Loucy (cell line): ENCODE measurements around the gene CPEB2.
"Not testable (repeated sequence)": the region's sequence is repeated elsewhere in the genome, so short reads cannot be mapped to it uniquely, and the experiment has no call there.

Source experiments
- H2AFZ ChIP-seq: fragments of 200-600 bp; sonication (generic); 2 replicates; pipeline ENCODE4 v1.6.0; 2016; ENCODE audit warnings: antibody characterized with exemption, mild to moderate bottlenecking, low read length, moderate library complexity
- H3F3A ChIP-seq: fragments of 200-600 bp; 2 replicates; pipeline ENCODE4 v1.6.0; 2016; ENCODE audit warnings: antibody characterized with exemption, low read depth, mild to moderate bottlenecking
- H3K27me3 ChIP-seq: fragments of 200-600 bp; sonication (generic); 2 replicates; pipeline ENCODE4 v1.6.1; 2014; ENCODE audit warnings: low read length, mild to moderate bottlenecking; ENCODE audit not compliant: insufficient read depth, poor library complexity, severe bottlenecking
- H3K36me3 ChIP-seq: fragments of 200-600 bp; sonication (generic); 2 replicates; pipeline ENCODE4 v1.6.1; 2016; ENCODE audit warnings: low read length; ENCODE audit not compliant: insufficient read depth
- H3K4me1 ChIP-seq: fragments of 200-600 bp; sonication (generic); 2 replicates; pipeline ENCODE4 v1.5.1; 2014; ENCODE audit warnings: low read length, mild to moderate bottlenecking; ENCODE audit not compliant: insufficient read depth, poor library complexity, severe bottlenecking
- H3K4me2 ChIP-seq: fragments of 200-600 bp; sonication (generic); 2 replicates; pipeline ENCODE4 v1.6.0; 2014; ENCODE audit warnings: antibody characterized with exemption, low read length, low read depth, mild to moderate bottlenecking; ENCODE audit not compliant: poor library complexity, severe bottlenecking
- H3K4me3 ChIP-seq: fragments of 200-600 bp; sonication (generic); 2 replicates; pipeline ENCODE4 v1.5.1; 2014; ENCODE audit warnings: low read length, mild to moderate bottlenecking, mixed read lengths; ENCODE audit not compliant: poor library complexity, severe bottlenecking
- H3K79me2 ChIP-seq: fragments of 200-600 bp; sonication (generic); 2 replicates; pipeline ENCODE4 v1.6.1; 2014; ENCODE audit warnings: low read length; ENCODE audit not compliant: insufficient read depth
- H3K9ac ChIP-seq: fragments of 200-600 bp; sonication (generic); 2 replicates; pipeline ENCODE4 v1.6.0; 2014; ENCODE audit warnings: mild to moderate bottlenecking, low read depth, low read length, moderate library complexity; ENCODE audit not compliant: poor library complexity, severe bottlenecking
- H3K9me2 ChIP-seq: fragments of 200-600 bp; sonication (generic); replicated peaks from 2 replicates; pipeline ENCODE4 v1.6.1; 2016; ENCODE audit warnings: low read depth, low read length, mixed read lengths
- H3K9me3 ChIP-seq: fragments of 200-600 bp; sonication (generic); 2 replicates; pipeline ENCODE4 v1.6.1; 2014; ENCODE audit warnings: mild to moderate bottlenecking, antibody characterized with exemption, low read length, low read depth; ENCODE audit not compliant: insufficient read depth
- H4K20me1 ChIP-seq: fragments of 200-600 bp; sonication (generic); 2 replicates; pipeline ENCODE4 v1.6.0; 2014; ENCODE audit warnings: antibody characterized with exemption, low read length, mild to moderate bottlenecking; ENCODE audit not compliant: insufficient read depth, poor library complexity, severe bottlenecking
- EZH2phosphoT487 ChIP-seq: fragments of 200-600 bp; IDR thresholded peaks from 2 replicates; pipeline ENCODE4 v1.6.1; 2018; ENCODE audit warnings: antibody characterized with exemption, mild to moderate bottlenecking, moderate library complexity, borderline replicate concordance
- TF ChIP-seq, protein P1 (sequence below): fragments of 200-600 bp; sonication (generic); conservative IDR thresholded peaks from 2 replicates; pipeline ENCODE4 v1.5.1; 2014; ENCODE audit warnings: mild to moderate bottlenecking, antibody characterized with exemption, low read length

CPEB2 gene

GRCh38 chr4:15077969-15078368 is 75.7 kb downstream of the CPEB2 start:
- Histone ChIP-seq H2AFZ (no peak overlapping the region), H3K36me3 (no peaks in the 10 kb centered on the region), H3K4me2 (no peak overlapping the region), H3K4me3 (no peak overlapping the region), H3K9me3 (no peaks in the 10 kb centered on the region), H3K9ac (no peak overlapping the region), H3K27me3 (no peaks in the 10 kb centered on the region), H3F3A (no peaks in the 10 kb centered on the region), H3K79me2 (no peaks in the 10 kb centered on the region), H3K9me2 (no peaks in the 10 kb centered on the region), H4K20me1 (no peaks in the 10 kb centered on the region), H3K4me1 (no peaks in the 10 kb centered on the region)
- TF ChIP-seq, protein P1, sequence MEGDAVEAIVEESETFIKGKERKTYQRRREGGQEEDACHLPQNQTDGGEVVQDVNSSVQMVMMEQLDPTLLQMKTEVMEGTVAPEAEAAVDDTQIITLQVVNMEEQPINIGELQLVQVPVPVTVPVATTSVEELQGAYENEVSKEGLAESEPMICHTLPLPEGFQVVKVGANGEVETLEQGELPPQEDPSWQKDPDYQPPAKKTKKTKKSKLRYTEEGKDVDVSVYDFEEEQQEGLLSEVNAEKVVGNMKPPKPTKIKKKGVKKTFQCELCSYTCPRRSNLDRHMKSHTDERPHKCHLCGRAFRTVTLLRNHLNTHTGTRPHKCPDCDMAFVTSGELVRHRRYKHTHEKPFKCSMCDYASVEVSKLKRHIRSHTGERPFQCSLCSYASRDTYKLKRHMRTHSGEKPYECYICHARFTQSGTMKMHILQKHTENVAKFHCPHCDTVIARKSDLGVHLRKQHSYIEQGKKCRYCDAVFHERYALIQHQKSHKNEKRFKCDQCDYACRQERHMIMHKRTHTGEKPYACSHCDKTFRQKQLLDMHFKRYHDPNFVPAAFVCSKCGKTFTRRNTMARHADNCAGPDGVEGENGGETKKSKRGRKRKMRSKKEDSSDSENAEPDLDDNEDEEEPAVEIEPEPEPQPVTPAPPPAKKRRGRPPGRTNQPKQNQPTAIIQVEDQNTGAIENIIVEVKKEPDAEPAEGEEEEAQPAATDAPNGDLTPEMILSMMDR: no peak
- TF ChIP-seq EZH2phosphoT487: no peak

GRCh38 chr4:15078682-15079642 is 76.7 kb downstream of the CPEB2 start:
- H3K36me3 ChIP-seq: no peaks in the 10 kb centered on the region
- no peaks in the 10 kb centered on the region for H3K9me3 ChIP-seq
- no peak overlapping the region for H3K9ac ChIP-seq
- no peak overlapping the region for H3K4me3 ChIP-seq
- no peak overlapping the region for H2AFZ ChIP-seq
- no peak overlapping the region for H3K4me2 ChIP-seq
- no peaks in the 10 kb centered on the region for H3K4me1 ChIP-seq
- no peak for TF ChIP-seq EZH2phosphoT487
- TF ChIP-seq, protein P1: no peak
- no peaks in the 10 kb centered on the region for H3F3A ChIP-seq
- no peaks in the 10 kb centered on the region for H3K27me3 ChIP-seq
- no peaks in the 10 kb centered on the region for H3K79me2 ChIP-seq
- no peaks in the 10 kb centered on the region for H3K9me2 ChIP-seq
- H4K20me1 ChIP-seq: no peaks in the 10 kb centered on the region

DNA sequence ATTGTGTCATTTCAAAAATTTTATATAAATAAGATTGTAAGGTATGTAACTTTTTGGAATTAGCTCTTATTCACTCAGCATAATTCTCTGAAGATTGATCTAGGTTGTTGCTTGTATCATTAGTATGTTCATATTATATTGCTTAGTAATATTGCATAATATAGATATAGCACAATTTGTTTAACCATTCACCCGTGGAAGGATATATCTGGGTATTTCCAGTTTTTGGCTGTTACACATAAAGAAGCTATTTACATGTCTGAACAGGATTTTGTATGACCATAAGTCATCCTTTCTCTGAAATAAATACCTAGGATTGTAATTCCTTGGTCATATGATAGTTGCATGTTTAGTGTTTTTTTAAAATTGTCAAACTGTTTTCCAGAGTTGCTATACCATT is 82.5 kb downstream of the CPEB2 start:
- no peaks in the 10 kb centered on the region for H4K20me1 ChIP-seq
- no peaks in the 10 kb centered on the region for H3K9me2 ChIP-seq
- H3F3A ChIP-seq: no peaks in the 10 kb centered on the region
- H3K79me2 ChIP-seq: no peaks in the 10 kb centered on the region
- no peak overlapping the region for H2AFZ ChIP-seq
- H3K4me2 ChIP-seq: no peak overlapping the region
- no peaks in the 10 kb centered on the region for H3K27me3 ChIP-seq
- peaks cover 3% of the 10 kb centered on the region; the same call in 1 of the 2 replicates for H3K9me3 ChIP-seq
- no peak overlapping the region for H3K9ac ChIP-seq
- H3K36me3 ChIP-seq: no peaks in the 10 kb centered on the region
- no peak overlapping the region for H3K4me3 ChIP-seq
- no peak for TF ChIP-seq EZH2phosphoT487
- TF ChIP-seq, protein P1: no peak
- H3K4me1 ChIP-seq: no peaks in the 10 kb centered on the region

DNA sequence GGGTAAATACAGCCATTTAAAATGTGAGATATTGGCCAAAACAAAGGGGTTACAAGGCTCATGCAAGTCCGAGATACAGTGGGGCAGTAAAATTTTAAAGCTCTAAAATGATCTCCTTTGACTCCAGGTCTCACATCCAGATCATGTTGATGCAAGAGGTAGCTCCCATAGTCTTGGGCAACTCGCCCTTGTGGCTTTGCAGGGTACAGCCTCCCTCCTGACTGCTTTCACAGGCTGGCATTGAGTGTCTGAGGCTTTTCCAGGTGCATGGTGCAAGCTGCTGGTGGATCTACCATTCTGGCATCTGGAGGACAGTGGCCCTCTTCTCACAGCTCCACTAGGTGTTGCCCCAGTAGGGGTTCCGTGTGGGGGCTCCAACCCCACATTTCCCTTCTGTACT is 83.5 kb downstream of the CPEB2 start:
- H3K4me1 ChIP-seq, H4K20me1 ChIP-seq, H3K36me3 ChIP-seq, H3K27me3 ChIP-seq, H3K9me3 ChIP-seq, H2AFZ ChIP-seq, H3F3A ChIP-seq, H3K9ac ChIP-seq, H3K9me2 ChIP-seq, H3K4me2 ChIP-seq, H3K79me2 ChIP-seq, H3K4me3 ChIP-seq: not testable (repeated sequence)

DNA sequence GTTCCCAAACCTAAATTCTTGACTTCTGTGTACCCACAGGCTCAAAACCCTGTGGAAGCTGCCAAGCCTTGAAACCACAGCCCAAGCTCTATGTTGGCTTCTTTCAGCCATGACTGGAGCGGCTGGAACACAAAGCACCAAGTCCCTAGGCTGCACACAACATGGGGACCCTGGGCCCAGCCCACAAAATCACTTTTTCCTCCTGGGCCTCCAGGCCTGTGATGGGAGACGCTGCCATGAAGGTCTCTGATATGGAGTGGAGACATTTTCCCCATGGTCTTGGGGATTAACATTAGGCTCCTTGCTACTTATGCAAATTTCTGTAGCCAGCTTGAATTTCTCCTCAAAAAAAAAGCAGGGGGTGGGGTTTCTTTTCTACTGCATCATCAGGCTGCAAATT is 84.0 kb downstream of the CPEB2 start:
- not testable (repeated sequence) for H3K79me2 ChIP-seq, H2AFZ ChIP-seq, H3K9ac ChIP-seq, H3F3A ChIP-seq, H4K20me1 ChIP-seq, H3K9me2 ChIP-seq, H3K9me3 ChIP-seq, H3K27me3 ChIP-seq, H3K36me3 ChIP-seq, H3K4me1 ChIP-seq, H3K4me2 ChIP-seq, H3K4me3 ChIP-seq
